PC-3 (cell line): ENCODE results near the gene TMEM178B.
A peak's percentile ranks its signal among the peaks of the same experiment; 100 is the strongest.

Experiments
- EZH2 ChIP-seq: fragments of 300-600 bp; sonication (generic); IDR thresholded peaks from one replicate; pipeline ENCODE4 v1.6.1; 2017; ENCODE audit warnings: antibody characterized with exemption, mild to moderate bottlenecking, low read length; ENCODE audit not compliant: unreplicated experiment
- EZH2phosphoT487 ChIP-seq: fragments of 300-600 bp; sonication (generic); IDR thresholded peaks from 2 replicates; pipeline ENCODE4 v1.6.1; 2018; ENCODE audit warnings: mild to moderate bottlenecking, antibody characterized with exemption, low read length, borderline replicate concordance
- TF ChIP-seq, protein P1 (sequence below): fragments of 300-600 bp; sonication (generic); conservative IDR thresholded peaks from 2 replicates; pipeline ENCODE4 v1.5.1; 2017; ENCODE audit warnings: antibody characterized with exemption, low read depth, mild to moderate bottlenecking, low read length

DNA sequence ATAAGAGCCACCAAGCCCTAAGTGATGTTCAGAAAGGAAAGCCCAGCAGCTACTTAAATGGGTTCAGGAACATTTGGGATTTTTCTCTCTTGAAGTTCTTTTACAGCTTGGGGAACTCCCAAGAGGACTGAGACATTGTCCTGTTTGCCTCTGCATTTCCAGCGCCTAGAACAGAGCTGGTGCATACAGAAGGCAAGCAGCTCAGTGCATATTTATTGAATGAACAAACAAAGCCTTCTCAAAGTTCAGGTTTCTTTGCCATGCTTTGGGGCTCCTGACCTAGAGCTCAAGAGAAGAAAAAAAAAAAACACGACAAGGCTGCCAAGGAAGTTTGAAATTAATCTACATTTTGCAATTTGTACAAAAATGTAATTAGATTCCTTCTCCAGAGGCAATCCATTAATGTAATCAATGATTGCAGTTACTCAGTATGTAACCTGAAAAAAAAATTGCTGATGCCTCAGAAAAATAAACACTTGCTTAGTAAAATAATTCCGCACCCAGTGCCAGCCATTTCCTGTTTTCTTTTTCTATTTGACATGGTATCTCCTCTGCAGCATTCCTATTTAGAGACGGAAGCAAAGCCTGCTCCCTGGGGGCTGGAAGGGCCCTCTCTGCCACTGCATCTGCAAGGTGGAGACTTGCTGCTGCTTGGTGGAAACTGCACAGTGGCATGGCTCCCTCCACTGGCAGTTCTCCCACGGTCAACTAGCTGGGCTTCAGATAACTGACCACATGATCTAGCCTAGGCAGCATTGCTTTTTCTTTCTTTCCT, 157.3 kb downstream of the TMEM178B start:
- TF ChIP-seq, protein P1, sequence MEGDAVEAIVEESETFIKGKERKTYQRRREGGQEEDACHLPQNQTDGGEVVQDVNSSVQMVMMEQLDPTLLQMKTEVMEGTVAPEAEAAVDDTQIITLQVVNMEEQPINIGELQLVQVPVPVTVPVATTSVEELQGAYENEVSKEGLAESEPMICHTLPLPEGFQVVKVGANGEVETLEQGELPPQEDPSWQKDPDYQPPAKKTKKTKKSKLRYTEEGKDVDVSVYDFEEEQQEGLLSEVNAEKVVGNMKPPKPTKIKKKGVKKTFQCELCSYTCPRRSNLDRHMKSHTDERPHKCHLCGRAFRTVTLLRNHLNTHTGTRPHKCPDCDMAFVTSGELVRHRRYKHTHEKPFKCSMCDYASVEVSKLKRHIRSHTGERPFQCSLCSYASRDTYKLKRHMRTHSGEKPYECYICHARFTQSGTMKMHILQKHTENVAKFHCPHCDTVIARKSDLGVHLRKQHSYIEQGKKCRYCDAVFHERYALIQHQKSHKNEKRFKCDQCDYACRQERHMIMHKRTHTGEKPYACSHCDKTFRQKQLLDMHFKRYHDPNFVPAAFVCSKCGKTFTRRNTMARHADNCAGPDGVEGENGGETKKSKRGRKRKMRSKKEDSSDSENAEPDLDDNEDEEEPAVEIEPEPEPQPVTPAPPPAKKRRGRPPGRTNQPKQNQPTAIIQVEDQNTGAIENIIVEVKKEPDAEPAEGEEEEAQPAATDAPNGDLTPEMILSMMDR = peak; percentile 52
- TF ChIP-seq EZH2 = no peak
- no peak for TF ChIP-seq EZH2phosphoT487
